ENCODE results near the gene DCLK1.

- TF ChIP-seq CTCF (IDR thresholded peaks at IDR 0.05) (no peak), POLR2A (IDR thresholded peaks at IDR 0.05) (no peak)
These were observed 20.4 kb upstream of the DCLK1 start for GRCh38 chr13:36151591-36151990.
